ENCODE data around the gene MYH3. TPM values are rescaled to one million over a fixed set of nuclear protein-coding genes. Genes with fewer than 3 reads are reported as not detected.

MYH3 gene
- total and polyA plus RNA-seq, 4 donors, result 0.43 to 2.0 (median 0.99) TPM

- Histone ChIP-seq H3K4me3 (ENCODE audit: low read depth in 1 of 3, low read length in 3 of 3) (no peak overlapping the region), H3K36me3 (ENCODE audit: control insufficient read depth in 4 of 4, insufficient read depth in 3 of 4, low read depth in 1 of 4, low read length in 3 of 4) (no peaks in the 10 kb centered on the region), H3K9me3 (ENCODE audit: control insufficient read depth in 4 of 4, low read length in 3 of 4) (no peaks in the 10 kb centered on the region), H3K27me3 (ENCODE audit: control insufficient read depth in 4 of 4, insufficient read depth in 4 of 4, low read length in 3 of 4) (no peaks in the 10 kb centered on the region), H3K4me1 (ENCODE audit: control insufficient read depth in 4 of 4, insufficient read depth in 4 of 4, low read length in 3 of 4) (no peaks in the 10 kb centered on the region), H3K27ac (ENCODE audit: low read depth in 1 of 2, low read length in 2 of 2) (no peak overlapping the region), H3K9ac (ENCODE audit: low read depth in 1 of 2, low read length in 2 of 2) (no peak overlapping the region)
- DNase-seq (ENCODE audit: low spot score), result no peak
- no peak for TF ChIP-seq REST (IDR thresholded peaks at IDR 0.05)
- TF ChIP-seq SP1 (IDR thresholded peaks at IDR 0.05), result no peak
- no peak for TF ChIP-seq FOXA1 (IDR thresholded peaks at IDR 0.05)
- TF ChIP-seq ZBTB33 (IDR thresholded peaks at IDR 0.05), result no peak
- TF ChIP-seq TAF1 (conservative IDR thresholded peaks at IDR 0.05), result no peak
- no peak for TF ChIP-seq RAD21 (IDR thresholded peaks at IDR 0.05)
- TF ChIP-seq HNF4G (IDR thresholded peaks at IDR 0.05), result no peak
- no peak for TF ChIP-seq NR2F2 (IDR thresholded peaks at IDR 0.05)
- TF ChIP-seq FOXA2 (IDR thresholded peaks at IDR 0.05), result no peak
- TF ChIP-seq ATF3 (IDR thresholded peaks at IDR 0.05), result no peak
- TF ChIP-seq YY1 (IDR thresholded peaks at IDR 0.05), result no peak
- no peak for TF ChIP-seq GABPA (IDR thresholded peaks at IDR 0.05 in 1 of 2, conservative IDR thresholded peaks at IDR 0.05 in 1 of 2)
- TF ChIP-seq JUND (IDR thresholded peaks at IDR 0.05), result no peak
- WGBS, result 94% methylated on average over 10 of the region's 10 CpGs
Measured at GRCh38 chr17:10661437-10661836, 4.3 kb upstream of the MYH3 start.

GRCh38 chr17:10657879-10658278 is 770 bp upstream of the MYH3 start:
- DNase-seq (ENCODE audit: low spot score), result no peak

More at GRCh38 chr17:10657879-10658278, 770 bp upstream of the MYH3 start:
- H3K9me3 ChIP-seq (ENCODE audit: control insufficient read depth in 4 of 4, low read length in 3 of 4), result no peaks in the 10 kb centered on the region
- no peaks in the 10 kb centered on the region for H3K4me1 ChIP-seq (ENCODE audit: control insufficient read depth in 4 of 4, insufficient read depth in 4 of 4, low read length in 3 of 4)
- no peaks in the 10 kb centered on the region for H3K27me3 ChIP-seq (ENCODE audit: control insufficient read depth in 4 of 4, insufficient read depth in 4 of 4, low read length in 3 of 4)
- H3K27ac ChIP-seq (ENCODE audit: low read depth in 1 of 2, low read length in 2 of 2), result no peak overlapping the region
- H3K36me3 ChIP-seq (ENCODE audit: control insufficient read depth in 4 of 4, insufficient read depth in 3 of 4, low read depth in 1 of 4, low read length in 3 of 4), result no peaks in the 10 kb centered on the region
- no peak for TF ChIP-seq CTCF (IDR thresholded peaks at IDR 0.05; ENCODE audit: low read depth, low read length, missing input control)
- no peak for TF ChIP-seq ATF3 (IDR thresholded peaks at IDR 0.05)
- TF ChIP-seq EGR1 (IDR thresholded peaks at IDR 0.05; ENCODE audit: low read depth in 2 of 2), result no peak
- TF ChIP-seq GABPA (IDR thresholded peaks at IDR 0.05 in 1 of 2, conservative IDR thresholded peaks at IDR 0.05 in 1 of 2), result no peak
- TF ChIP-seq SP1 (IDR thresholded peaks at IDR 0.05), result no peak
- no peak for TF ChIP-seq RXRA (IDR thresholded peaks at IDR 0.05)
- no peak for TF ChIP-seq HNF4A (conservative IDR thresholded peaks at IDR 0.05)
- TF ChIP-seq FOXA2 (IDR thresholded peaks at IDR 0.05), result no peak
- TF ChIP-seq NR2F2 (IDR thresholded peaks at IDR 0.05), result no peak
- no peak for TF ChIP-seq ZBTB33 (IDR thresholded peaks at IDR 0.05)
- no peak for TF ChIP-seq MAX (IDR thresholded peaks at IDR 0.05)
- no peak for TF ChIP-seq HNF4G (IDR thresholded peaks at IDR 0.05)
- TF ChIP-seq RAD21 (IDR thresholded peaks at IDR 0.05), result no peak
- TF ChIP-seq TAF1 (conservative IDR thresholded peaks at IDR 0.05), result no peak
- TF ChIP-seq REST (IDR thresholded peaks at IDR 0.05), result no peak
- no peak for TF ChIP-seq JUND (IDR thresholded peaks at IDR 0.05)
- TF ChIP-seq FOXA1 (IDR thresholded peaks at IDR 0.05), result no peak
- no peak overlapping the region for H3K9ac ChIP-seq (ENCODE audit: low read depth in 1 of 2, low read length in 2 of 2)
- WGBS, result 91% methylated on average over 10 of the region's 10 CpGs
- no peak overlapping the region for H3K4me3 ChIP-seq (ENCODE audit: low read depth in 1 of 3, low read length in 3 of 3)
